Right atrium auricular region (tissue), 2 donors: ENCODE results near the gene PAXIP1. TPM values are rescaled to one million over a fixed set of nuclear protein-coding genes. Genes with fewer than 3 reads are reported as not detected.

Experiments used
- DNase-seq: peaks from one replicate; pipeline ENCODE4 v3.0.0-alpha.2; 2019; ENCODE audit warnings: low spot score
- H3K27ac ChIP-seq, 2 donors: fragments of 200-600 bp; sonication (generic); 1 replicate in 1 of 2; 2 replicates in 1 of 2; pipeline ENCODE4 v1.5.1; 2016 to 2019
- H3K27me3 ChIP-seq, 2 donors: fragments of 200-600 bp; sonication (generic); one replicate each; pipeline versions ENCODE4 v1.5.1 to v1.6.0; 2017 to 2019
- H3K36me3 ChIP-seq: fragments of 200-600 bp; sonication (generic); one replicate; pipeline ENCODE4 v1.5.1; 2016
- H3K4me1 ChIP-seq, 2 donors: fragments of 200-600 bp; sonication (generic); one replicate each; pipeline versions ENCODE4 v1.5.1 to v1.6.0; 2017 to 2019
- H3K4me3 ChIP-seq, 2 donors: fragments of 200-600 bp; sonication (generic); 1 replicate in 1 of 2; 2 replicates in 1 of 2; pipeline ENCODE4 v1.5.1; 2017 to 2019; ENCODE audit warnings: mild to moderate bottlenecking in 1 of 2, moderate library complexity in 1 of 2
- H3K9me3 ChIP-seq, 2 donors: fragments of 200-600 bp; sonication (generic); one replicate each; pipeline ENCODE4 v1.5.1; 2019
- CTCF ChIP-seq, 2 donors: fragments of 200-600 bp; sonication (generic); IDR thresholded peaks; one replicate each; pipeline ENCODE4 v1.5.1; 2019; ENCODE audit warnings: antibody characterized with exemption in 2 of 2
- total RNA-seq, 2 donors: library from RNA; depleted of rRNA; stranded (reverse); fragments of >200 nt; gene quantifications; one replicate each; pipeline ENCODE4 v1.1.0, GENCODE V29; 2016

PAXIP1 gene
- total RNA-seq, 2 donors from 2014 or later: 6.2 to 8.2 TPM

DNA sequence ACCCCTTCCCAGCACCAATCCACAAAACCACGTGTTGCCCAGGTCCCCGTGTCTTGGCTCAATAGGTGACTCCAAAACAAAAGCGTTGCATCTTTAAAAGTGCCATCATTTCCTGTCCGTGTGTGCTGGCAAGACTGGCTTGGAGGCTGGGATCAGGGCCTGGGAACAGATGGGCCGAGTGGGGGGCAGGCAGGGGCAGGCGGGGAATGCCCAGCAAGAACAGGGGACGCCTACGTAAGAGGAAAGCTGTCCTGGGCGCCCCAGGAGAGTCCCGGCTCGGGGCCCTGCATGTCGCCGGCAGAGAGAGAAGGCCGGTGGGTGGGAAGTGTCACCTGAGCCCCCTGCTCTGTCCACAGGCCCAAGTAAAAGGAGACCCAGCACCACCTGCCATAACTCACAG lies 86.5 kb downstream of the PAXIP1 start:
- Histone ChIP-seq H3K27me3 (no peaks in the 10 kb centered on the region), H3K36me3 (no peaks in the 10 kb centered on the region), H3K4me3 (no peak overlapping the region), H3K9me3 (peaks cover 0 to 2% of the 10 kb centered on the region in 2 donors), H3K4me1 (peaks cover 0 to 10% of the 10 kb centered on the region in 2 donors), H3K27ac (no peak overlapping the region)
- TF ChIP-seq CTCF (IDR thresholded peaks at IDR 0.05): no peak
- no peak for DNase-seq

DNA sequence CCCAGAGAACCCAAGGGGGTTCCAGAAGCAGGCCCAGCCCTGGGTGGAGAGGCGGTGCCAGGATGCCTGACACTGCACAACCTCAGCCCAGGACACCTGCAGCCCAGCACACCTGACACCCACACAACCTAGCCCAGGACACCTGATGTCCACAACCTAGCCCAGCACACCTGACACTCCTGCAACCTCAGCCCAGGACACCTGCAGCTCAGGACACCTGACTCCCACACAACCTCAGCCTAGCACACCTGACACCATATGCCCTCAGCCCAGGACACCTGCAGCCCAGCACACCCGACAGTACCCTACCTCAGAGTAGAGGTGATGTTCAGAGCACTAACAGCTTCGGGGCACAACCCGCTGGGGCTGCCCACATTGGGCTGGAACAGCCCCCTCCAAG lies 87.3 kb downstream of the PAXIP1 start:
- no peak overlapping the region for H3K27ac ChIP-seq

GRCh38 chr7:154914996-154915380 lies 87.9 kb downstream of the PAXIP1 start:
- Histone ChIP-seq H3K36me3 (no peaks in the 10 kb centered on the region), H3K9me3 (peaks cover 0 to 10% of the 10 kb centered on the region in 2 donors), H3K4me3 (no peak overlapping the region), H3K4me1 (peaks cover 0 to 10% of the 10 kb centered on the region in 2 donors), H3K27me3 (no peaks in the 10 kb centered on the region), H3K27ac (no peak overlapping the region)
- TF ChIP-seq CTCF (IDR thresholded peaks at IDR 0.05): no peak
- DNase-seq: no peak

More for the DNA sequence above, 87.3 kb downstream of the PAXIP1 start:
- no peak for TF ChIP-seq CTCF (IDR thresholded peaks at IDR 0.05)
- Histone ChIP-seq H3K27me3 (no peaks in the 10 kb centered on the region), H3K36me3 (no peaks in the 10 kb centered on the region), H3K9me3 (peaks cover 0 to 10% of the 10 kb centered on the region in 2 donors), H3K4me1 (peaks cover 0 to 10% of the 10 kb centered on the region in 2 donors), H3K4me3 (no peak overlapping the region)
- no peak for DNase-seq

DNA sequence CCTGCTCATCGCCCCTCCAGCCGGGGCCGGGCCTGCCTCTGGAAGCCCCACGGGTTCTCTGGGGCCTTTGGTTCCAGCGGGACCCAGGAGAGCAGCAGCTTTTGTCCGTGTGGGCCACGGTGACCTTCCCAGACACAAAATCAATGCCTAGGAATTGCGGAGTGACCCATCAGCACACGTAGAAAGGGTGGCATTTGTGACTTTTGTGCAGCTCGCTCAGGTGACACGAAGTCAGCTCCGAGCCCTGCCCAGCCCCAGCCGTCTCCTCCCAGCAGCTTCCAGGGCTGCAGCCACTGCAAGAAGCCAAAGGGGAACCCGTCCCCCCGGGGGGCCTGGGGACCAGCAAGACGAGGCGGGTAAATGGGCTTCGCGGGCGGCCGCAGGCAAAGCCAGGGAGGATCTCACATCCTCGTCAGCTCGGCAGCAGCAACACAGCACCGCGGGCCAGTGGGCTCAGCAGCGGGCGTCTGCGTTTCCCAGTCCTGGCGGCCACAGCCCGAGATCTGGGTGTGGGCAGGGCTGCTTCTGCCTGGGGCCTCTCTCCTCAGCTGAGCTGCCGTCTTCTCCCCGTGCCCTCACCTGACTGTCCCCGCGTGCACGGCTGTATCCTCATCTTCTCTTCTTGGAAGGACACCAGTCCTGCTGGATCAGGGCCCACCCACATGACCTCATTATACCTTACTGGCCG lies 88.5 kb downstream of the PAXIP1 start:
- H3K27me3 ChIP-seq: no peaks in the 10 kb centered on the region
- no peak for TF ChIP-seq CTCF (IDR thresholded peaks at IDR 0.05)
- no peak for DNase-seq
- peaks cover 0 to 10% of the 10 kb centered on the region in 2 donors for H3K4me1 ChIP-seq
- peak overlapping the region in 1 of 2 donors; percentile 46 for H3K4me3 ChIP-seq
- peaks cover 0 to 10% of the 10 kb centered on the region in 2 donors for H3K9me3 ChIP-seq
- H3K27ac ChIP-seq: no peak overlapping the region
- no peaks in the 10 kb centered on the region for H3K36me3 ChIP-seq

DNA sequence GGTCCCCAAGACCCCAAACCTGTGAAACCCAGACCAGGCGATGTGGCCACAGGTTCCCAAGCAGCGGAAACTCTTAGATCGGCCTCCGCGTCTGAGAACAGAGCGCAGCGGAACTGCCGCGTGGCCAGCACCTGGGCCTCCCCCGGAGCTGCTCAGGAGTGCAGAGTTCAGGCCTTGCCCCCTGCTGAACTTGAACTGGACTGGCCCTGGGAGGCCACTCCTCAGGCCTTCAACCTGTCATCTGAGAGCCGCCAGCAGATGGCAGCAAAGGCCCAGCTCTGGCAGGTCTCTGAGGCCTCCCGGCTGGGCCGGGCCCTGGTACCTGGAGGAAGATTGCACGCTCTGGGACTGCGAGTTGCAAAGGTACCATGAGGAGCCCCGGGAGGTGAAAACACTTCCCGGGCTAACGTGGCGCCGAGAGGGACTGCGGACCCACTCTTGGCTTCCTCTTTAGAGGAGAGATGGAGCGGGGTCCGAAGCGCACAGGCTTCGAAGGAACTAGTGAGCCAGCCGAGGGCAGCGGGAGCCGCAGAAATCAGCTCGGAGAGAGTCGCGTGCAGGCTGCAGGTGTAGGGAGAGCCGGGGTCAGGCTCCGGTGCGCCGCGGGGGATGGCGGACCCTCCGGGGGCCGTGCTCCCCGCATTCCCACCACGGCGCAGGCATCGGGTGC lies 89.2 kb downstream of the PAXIP1 start:
- peaks cover 0 to 10% of the 10 kb centered on the region in 2 donors for H3K4me1 ChIP-seq
- peak; percentile 85 for DNase-seq
- H3K4me3 ChIP-seq: peak overlapping the region in 1 of 2 donors; percentile 46
- H3K36me3 ChIP-seq: no peaks in the 10 kb centered on the region
- H3K9me3 ChIP-seq: peaks cover 0 to 10% of the 10 kb centered on the region in 2 donors
- TF ChIP-seq CTCF (IDR thresholded peaks at IDR 0.05): peak; percentile 79 to 92
- H3K27me3 ChIP-seq: no peaks in the 10 kb centered on the region
- no peak overlapping the region for H3K27ac ChIP-seq
